ENCODE measurements around the gene OR51I2.

The OR51I2 gene, protein sequence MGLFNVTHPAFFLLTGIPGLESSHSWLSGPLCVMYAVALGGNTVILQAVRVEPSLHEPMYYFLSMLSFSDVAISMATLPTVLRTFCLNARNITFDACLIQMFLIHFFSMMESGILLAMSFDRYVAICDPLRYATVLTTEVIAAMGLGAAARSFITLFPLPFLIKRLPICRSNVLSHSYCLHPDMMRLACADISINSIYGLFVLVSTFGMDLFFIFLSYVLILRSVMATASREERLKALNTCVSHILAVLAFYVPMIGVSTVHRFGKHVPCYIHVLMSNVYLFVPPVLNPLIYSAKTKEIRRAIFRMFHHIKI

DNA sequence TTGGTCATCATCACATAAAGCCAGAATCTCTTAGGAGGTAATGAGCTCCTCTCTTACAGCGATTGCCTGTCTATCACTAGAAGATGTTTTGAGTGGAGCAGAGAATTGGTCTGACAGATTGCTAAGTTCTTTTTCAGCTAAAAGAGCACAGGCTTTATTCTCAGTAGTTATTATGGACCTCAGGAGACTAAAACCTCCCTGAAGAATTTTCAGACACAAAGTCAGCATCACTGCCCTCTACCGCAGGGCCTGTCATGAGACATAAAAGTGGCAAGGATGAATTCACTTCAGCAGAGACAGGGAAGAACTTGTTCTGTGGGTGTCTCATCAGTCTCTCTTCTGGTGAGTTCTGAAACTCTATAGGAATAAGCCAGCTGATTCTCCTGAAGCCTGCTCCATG, at the start of gene OR51I2:
OR51I2 (plus strand) TSS at position 301 of the 400 bp plus-strand sequence. CDS start 4,166 bp downstream, outside the sequence.
- no peak for DNase-seq

DNA sequence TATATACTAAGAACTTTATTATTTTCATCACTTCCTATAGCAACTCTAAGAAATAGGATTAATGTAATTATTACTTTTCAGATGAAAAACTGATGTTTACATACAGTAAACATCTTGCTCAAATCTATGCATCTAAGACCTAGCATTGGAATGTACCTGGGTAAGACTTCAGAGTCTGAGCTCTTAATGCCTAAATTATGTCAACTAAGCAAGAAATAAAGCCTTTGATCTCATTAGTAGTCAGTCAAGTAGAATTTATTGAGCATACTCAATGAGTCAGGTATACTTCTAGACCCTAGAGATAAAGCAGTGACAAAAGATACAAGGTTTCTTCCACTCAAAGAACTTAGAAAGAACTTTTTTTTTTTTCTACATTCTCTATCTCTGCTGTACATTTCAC, 44.0 kb upstream of the OR51I2 start:
- no peak for DNase-seq

DNA sequence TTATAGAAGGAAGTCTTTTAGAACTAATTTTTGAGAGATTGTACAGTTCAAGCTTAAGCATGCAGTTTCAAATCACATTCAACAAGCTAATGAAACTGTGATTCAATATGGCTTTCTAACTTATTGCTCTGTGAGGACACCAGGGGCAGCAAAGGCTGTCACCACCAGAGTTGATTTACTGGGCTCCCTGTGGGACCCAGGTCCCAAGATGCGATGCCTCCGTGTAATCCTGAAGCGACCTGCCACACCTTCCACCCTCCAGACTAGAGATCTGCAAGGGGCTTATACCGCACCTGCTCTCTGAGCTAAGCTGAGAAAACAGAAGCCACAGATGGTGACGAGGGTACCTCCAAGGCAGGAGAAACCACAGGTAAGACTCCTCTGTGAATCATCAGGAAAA, 28.1 kb upstream of the OR51I2 start:
- no peak for DNase-seq

DNA sequence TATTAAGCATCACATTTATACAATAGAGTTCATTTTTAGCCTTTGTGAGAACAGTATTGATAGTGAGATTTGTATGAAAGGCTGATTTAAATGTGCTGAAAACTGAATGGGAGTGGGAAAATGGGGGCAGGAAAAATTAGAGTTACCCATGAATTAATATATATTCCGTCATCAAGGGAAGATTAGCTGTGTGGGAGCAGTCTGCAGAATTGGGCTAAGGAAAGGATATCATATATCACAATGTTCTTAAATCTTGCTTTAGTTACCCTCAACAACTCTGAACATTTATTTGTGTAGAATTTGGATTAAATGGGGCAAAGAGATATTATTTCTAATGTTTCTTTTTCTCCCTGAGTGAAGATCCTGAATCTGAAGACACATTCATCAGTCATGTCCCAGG, 27.3 kb upstream of the OR51I2 start, which contains the start of gene OR51Q1:
OR51Q1 (plus strand) TSS at position 301 of the 400 bp plus-strand sequence; CDS start at position 391, 90 bp downstream.
- DNase-seq: no peak

GRCh38 chr11:5423131-5423530, 26.0 kb upstream of the OR51I2 start:
- DNase-seq: no peak

GRCh38 chr11:5441414-5441813, 7.7 kb upstream of the OR51I2 start, which contains the start of gene OR51I1:
Gene OR51I1 (minus strand): TSS chr11:5441514. CDS start chr11:5441514, 0 bp downstream.
- DNase-seq: no peak

GRCh38 chr11:5443835-5444393, 5.2 kb upstream of the OR51I2 start:
- DNase-seq: no peak

DNA sequence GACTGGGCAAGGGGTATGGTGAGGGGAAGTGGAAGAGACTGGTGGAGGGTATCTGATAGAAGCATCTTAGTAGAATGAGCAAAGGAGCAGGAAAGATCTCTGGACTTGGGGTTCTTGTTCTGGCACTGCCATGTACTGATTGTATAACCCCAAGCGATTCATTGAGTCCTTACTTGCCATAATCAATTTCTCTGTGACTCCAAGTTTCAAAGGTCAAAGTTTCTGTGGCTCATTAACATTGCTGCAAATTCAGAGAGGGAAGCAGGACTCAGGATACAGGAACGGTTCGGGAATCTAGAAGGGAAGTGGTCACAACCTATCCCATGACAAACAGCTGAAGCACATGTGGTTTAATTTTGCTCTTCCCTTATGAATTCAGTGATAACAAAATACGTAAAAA, 309 bp downstream of the OR51I2 start:
- DNase-seq: no peak

DNA sequence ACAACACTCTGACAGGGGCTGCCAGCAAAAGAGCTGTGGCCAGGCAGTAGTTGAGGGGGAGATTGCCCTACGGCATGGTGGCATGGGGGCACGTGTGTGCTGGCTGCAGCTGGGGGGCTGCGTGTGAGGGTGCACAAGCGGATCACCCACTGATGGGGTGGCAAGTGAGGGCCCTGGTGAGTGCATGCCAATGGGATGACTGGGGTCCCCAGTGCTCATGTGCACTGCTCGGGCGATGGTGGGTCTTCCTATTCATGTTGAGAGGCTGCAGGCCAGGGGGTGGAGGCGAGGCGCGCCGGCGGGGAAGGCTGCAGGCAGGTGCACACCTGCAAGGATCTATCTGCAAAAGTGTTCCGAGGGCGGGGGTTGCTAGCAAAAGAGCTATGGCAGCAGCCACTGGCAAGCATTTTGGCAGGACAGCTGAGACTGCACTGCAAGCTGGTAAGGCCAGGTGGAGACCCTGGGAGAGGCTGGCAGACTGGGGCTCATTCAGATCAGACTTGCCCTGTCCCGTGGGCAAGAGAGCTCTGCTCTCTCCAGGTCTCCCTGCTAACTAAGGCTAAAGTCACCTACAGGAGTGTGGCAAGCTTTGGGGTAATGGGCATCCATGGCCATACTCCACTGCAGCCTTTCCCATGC, 12.0 kb downstream of the OR51I2 start:
- no peak for DNase-seq

DNA sequence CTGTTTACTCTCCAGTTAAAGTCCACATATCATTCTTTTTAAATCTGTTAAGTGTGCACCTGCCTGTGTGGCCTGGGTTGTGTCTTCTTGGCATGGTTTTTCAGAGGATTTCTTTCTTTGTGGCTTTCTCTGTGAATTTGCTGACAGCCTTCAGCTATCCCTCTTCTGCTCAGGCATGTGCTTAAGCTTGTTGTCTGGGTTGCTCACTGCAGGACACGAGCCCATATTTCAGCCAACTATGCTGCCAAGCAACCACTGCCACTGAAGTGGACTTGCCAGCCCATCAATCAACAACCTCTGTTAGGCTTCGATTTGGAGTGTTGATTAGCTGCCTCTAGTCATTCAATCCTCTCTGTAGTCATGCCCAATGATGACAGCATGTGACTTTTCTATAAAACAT, 18.4 kb downstream of the OR51I2 start:
- DNase-seq: no peak

GRCh38 chr11:5473921-5474320, 24.8 kb downstream of the OR51I2 start:
- DNase-seq: no peak

GRCh38 chr11:5476186-5476819, 27.2 kb downstream of the OR51I2 start:
- DNase-seq: peak; percentile 48

DNA sequence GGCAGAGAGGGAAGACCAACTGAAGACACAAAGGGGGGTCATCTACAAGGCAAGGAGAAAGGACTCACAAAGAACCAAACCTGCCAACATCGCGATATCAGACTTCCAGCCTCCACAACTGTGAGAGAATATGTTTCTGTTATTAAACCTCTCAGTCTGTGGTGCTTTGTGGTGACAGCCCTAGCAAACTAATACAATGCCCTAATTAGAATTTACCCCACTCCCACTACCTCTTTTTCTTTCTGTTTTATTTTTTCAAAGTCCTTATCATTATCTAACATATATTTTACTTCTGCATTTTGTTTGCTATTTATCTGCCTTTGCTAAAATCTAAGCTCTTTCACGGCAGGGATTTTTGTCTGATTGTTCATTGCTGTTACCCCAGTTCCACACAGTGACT, 36.9 kb downstream of the OR51I2 start:
- DNase-seq: no peak

GRCh38 chr11:5486421-5486820, 37.3 kb downstream of the OR51I2 start:
- no peak for DNase-seq

DNA sequence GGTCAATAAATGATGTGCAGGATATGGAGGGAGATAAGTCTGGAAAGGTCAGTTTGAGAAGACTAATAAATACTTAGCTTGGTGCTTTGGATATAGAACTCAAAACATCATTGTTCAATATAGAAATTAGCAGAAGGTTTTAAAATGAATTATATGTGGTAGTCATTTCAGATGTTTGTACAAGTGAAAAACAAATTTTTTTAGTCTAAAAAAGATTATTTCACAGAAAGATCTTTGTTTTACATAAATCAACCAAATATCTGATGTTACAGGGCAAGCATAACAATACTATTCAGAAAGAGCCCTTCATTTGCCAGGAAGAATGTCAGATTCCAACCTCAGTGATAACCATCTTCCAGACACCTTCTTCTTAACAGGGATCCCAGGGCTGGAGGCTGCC, 39.3 kb downstream of the OR51I2 start, which contains the start of gene OR52D1:
OR52D1 (plus strand) TSS at position 301 of the 400 bp plus-strand sequence; CDS start at position 323, 22 bp downstream.
- DNase-seq: no peak

- no peak for DNase-seq
These were observed 39.8 kb downstream of the OR51I2 start for GRCh38 chr11:5488798-5489399.

- DNase-seq: no peak
These were observed 40.6 kb downstream of the OR51I2 start for GRCh38 chr11:5489576-5490357.

DNA sequence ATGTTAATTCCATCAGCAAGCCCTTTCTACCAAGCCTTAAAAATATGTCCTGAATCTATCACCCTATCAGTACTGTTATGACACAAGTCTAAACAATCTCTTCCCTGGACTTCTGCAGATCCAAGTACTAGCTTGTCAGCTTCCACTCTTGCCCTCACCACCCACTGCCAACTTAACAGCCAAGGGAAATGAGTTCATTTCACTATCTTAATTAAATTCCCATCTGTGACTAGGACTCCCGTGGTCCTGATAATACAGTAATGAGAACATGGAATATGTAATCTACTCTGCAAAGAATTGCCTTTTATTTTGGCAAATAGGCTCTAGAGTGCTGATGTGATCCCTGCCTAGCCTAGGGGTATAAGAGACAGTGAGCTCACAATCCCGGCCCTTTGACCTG, 50.5 kb downstream of the OR51I2 start:
- no peak for DNase-seq

DNA sequence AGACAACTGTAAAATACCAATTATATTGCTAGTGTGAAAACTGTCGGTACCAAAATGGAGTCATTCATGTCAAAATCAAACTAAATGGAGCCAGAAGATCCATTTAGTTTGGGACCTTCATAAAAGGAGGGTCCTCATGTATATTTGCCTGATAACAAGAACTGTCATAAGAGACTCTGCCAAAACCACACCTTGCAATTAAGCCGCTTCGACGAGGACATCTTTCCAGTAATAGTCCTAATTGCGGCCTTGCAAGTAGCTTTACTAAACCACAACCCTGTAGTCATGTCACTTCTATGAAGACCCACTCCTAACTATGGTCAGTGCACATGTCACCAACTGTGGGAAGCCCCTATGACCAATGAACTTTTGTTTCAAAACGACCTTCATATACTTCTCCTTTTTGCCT, 51.3 kb downstream of the OR51I2 start:
- no peak for DNase-seq

GRCh38 chr11:5504403-5504921, 55.3 kb downstream of the OR51I2 start:
- DNase-seq: no peak

GRCh38 chr11:5505363-5506048, 56.4 kb downstream of the OR51I2 start:
- no peak for DNase-seq
